DMS53 treated with DMSO at 0.1 percent for 48 hours (cell line): ENCODE data around the gene TEF.
"Not testable (repeated sequence)": the region's sequence is repeated elsewhere in the genome, so short reads cannot be mapped to it uniquely, and the experiment has no call there.

Source experiments
- DNase-seq: peaks from one replicate; lab custom pipeline; 2025; ENCODE audit not compliant: unreplicated experiment; lab: John Stamatoyannopoulos, UW

TEF gene

GRCh38 chr22:41380993-41381328 lies 781 bp upstream of the TEF start:
- no peak for DNase-seq

- peak; percentile 28 for DNase-seq
These were observed 396 bp downstream of the TEF start for GRCh38 chr22:41382098-41382578.

- DNase-seq = no peak
These were observed 868 bp downstream of the TEF start for GRCh38 chr22:41382610-41383009.

- DNase-seq = no peak
These were observed 1.3 kb downstream of the TEF start for GRCh38 chr22:41383085-41383484.

- no peak for DNase-seq
These were observed 2.4 kb downstream of the TEF start for GRCh38 chr22:41384128-41384527.

- no peak for DNase-seq
These were observed 5.6 kb downstream of the TEF start for GRCh38 chr22:41387341-41387740.

- DNase-seq = no peak
These were observed 12.2 kb downstream of the TEF start for GRCh38 chr22:41394012-41394356.

- no peak for DNase-seq
These were observed 13.9 kb downstream of the TEF start for GRCh38 chr22:41395531-41396240.

- DNase-seq = no peak
These were observed 15.5 kb downstream of the TEF start for GRCh38 chr22:41397143-41397811.

GRCh38 chr22:41398921-41399320 lies 17.2 kb downstream of the TEF start:
- no peak for DNase-seq

GRCh38 chr22:41401781-41402648 lies 20.3 kb downstream of the TEF start:
- peak; percentile 55 for DNase-seq

- not testable (repeated sequence) for DNase-seq
These were observed 21.1 kb downstream of the TEF start for GRCh38 chr22:41402851-41403250.

GRCh38 chr22:41403532-41404318 lies 22.0 kb downstream of the TEF start:
- peak; percentile 56 for DNase-seq

GRCh38 chr22:41405588-41405987 lies 23.8 kb downstream of the TEF start:
- no peak for DNase-seq

- DNase-seq = no peak
These were observed 24.7 kb downstream of the TEF start for GRCh38 chr22:41406410-41406809.

- no peak for DNase-seq
These were observed 25.7 kb downstream of the TEF start for GRCh38 chr22:41407433-41407832.

- DNase-seq = no peak
These were observed 26.9 kb downstream of the TEF start for GRCh38 chr22:41408665-41409064.

GRCh38 chr22:41410311-41410751 lies 28.6 kb downstream of the TEF start:
- DNase-seq = no peak

GRCh38 chr22:41411021-41411851 lies 29.5 kb downstream of the TEF start:
- DNase-seq = no peak

GRCh38 chr22:41415554-41415953 lies 33.8 kb downstream of the TEF start:
- DNase-seq = no peak
